Measurements from ENCODE around the gene GFOD2.

- no peak for TF ChIP-seq CTCF (IDR thresholded peaks at IDR 0.05; ENCODE audit: low read depth, low read length)
- TF ChIP-seq EZH2phosphoT487 (IDR thresholded peaks at IDR 0.05; ENCODE audit: low read depth), result no peak
Measured at GRCh38 chr16:67653128-67653788, 65.9 kb downstream of the GFOD2 start.

Measured in OCI-LY3 (cell line).